HG02852 (cell line): ENCODE measurements around the gene FBXO27.
"Not testable (repeated sequence)": the region's sequence is repeated elsewhere in the genome, so short reads cannot be mapped to it uniquely, and the experiment has no call there.

Source experiments
- ATAC-seq: cut with Tn5 transposase; IDR thresholded peaks from one replicate; pipeline ENCODE4 v1.9.1; 2021; ENCODE audit warnings: mild to moderate bottlenecking, moderate library complexity; ENCODE audit not compliant: unreplicated experiment

Gene FBXO27, protein sequence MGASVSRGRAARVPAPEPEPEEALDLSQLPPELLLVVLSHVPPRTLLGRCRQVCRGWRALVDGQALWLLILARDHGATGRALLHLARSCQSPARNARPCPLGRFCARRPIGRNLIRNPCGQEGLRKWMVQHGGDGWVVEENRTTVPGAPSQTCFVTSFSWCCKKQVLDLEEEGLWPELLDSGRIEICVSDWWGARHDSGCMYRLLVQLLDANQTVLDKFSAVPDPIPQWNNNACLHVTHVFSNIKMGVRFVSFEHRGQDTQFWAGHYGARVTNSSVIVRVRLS

GRCh38 chr19:39032063-39032918 is at the start of gene FBXO27:
Gene FBXO27 (minus strand): TSS chr19:39032549. CDS start chr19:39032227, 322 bp downstream.
- ATAC-seq, result no peak

GRCh38 chr19:39080431-39080830 is 48.1 kb upstream of the FBXO27 start:
- no peak for ATAC-seq

DNA sequence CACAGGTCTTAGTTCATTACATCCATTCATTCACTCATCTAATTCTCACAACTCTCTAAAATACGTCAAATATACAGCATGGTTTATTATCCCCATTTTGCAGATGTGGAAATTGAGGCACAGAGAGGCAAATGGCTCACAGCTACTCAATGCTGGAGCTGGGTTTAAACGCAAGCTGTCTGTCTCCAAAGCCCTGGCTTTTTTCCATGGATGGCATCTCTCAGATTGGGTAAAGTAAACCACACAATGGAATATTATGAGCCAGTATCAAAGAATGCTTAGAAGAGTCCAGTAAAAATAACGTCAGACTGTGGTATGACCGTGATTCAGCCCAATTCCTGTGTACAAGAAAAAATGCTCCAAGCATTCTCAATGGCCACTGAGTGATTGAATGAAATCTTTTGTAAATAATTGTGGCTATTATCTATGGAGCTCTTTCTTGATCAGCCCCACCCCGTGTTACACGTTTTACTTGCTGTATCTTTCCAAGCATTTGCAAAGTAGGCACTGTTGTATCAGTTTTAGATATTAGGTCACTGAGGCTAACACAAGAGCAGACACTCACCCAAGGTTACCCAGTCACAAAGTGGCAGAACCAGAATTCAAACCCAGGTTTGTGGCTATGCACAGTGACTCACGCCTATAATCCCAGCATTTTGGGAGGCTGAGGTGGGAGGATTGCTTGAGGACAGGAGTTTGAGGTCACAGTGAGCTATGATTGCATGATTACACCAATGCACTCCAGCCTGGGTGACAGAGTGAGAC is 46.3 kb upstream of the FBXO27 start:
- ATAC-seq, result no peak

DNA sequence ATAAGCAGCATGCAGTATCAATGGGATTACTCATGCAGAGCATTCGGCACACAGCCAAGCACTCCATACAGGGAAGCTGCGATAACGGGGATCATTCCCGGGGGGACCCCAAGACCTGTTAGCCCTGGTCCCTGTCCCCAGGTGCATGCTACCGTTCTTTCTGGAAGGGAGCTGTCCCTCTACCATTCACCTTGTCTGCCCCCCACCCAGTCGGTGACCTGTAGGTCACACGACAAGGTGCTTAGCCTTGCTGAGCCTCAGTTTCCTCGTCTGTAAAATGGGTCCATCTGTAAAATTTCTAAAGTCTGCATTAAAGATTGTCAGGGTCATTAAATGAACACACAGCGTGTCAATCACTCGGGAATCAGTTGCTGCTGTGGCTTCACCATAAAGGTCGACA is 45.0 kb upstream of the FBXO27 start:
- ATAC-seq, result no peak

DNA sequence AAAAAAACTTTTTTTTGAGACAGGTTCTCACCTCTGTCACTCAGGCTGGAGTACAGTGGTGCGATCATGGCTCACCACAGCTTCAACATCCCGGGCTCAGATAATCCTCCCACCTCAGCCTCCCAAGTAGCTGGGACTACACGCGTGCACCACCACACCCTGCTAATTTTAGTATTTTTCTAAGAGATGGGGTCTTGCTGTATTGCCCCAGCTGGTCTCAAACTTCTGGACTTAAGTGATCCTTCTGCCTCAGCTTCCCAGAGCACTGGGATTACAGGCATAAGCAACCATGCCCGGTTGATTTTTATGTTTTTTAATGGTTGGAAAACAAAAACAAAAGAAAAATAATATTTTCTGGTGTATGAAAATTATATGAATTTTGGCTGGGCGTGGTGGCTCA is 42.6 kb upstream of the FBXO27 start:
- ATAC-seq, result no peak

- no peak for ATAC-seq
These were observed 41.9 kb upstream of the FBXO27 start for GRCh38 chr19:39074205-39074692.

GRCh38 chr19:39070888-39071287 is 38.5 kb upstream of the FBXO27 start:
- ATAC-seq, result no peak

GRCh38 chr19:39068259-39068658 is 35.9 kb upstream of the FBXO27 start:
- ATAC-seq, result not testable (repeated sequence)

- no peak for ATAC-seq
These were observed 34.8 kb upstream of the FBXO27 start for GRCh38 chr19:39067104-39067503.

DNA sequence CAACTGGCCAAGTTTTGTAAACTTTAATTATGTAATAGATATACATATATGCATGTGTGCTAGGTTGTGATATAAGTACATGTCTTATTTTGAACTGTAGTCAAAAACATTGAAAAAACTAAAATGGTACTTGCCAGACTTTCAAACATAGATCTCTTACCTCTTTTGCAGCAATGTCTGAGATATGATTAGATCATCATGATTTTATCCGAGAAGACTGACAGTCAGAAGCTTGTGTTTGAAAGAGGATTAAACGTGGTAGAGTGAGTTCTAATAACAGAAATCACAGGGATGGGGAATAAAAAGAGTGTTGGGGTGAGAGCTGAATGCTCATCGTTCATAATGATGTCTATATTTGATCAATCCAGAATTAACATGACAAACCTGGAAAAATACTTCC is 33.6 kb upstream of the FBXO27 start:
- no peak for ATAC-seq

DNA sequence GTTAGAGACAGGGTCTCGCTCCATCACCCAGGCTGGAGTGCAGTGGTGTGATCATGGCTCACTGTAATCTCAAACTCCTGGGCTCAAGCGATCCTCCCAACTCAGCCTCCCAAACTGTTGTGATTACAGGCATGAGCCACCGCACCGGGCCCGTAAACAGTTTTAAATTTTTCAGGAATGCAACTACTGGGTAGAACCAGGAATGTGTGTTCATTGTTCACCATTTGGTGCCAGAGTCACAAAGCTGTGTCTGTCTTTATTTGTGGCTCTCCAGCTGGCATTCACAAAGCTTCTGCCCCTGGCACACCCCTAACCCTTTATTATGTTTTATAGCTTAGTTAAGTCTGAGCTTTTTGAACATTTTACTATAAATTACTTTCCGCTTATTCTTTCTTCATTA is 32.1 kb upstream of the FBXO27 start:
- ATAC-seq, result no peak

- no peak for ATAC-seq
These were observed 27.8 kb upstream of the FBXO27 start for GRCh38 chr19:39060171-39060570.

GRCh38 chr19:39059302-39059701 is 27.0 kb upstream of the FBXO27 start:
- no peak for ATAC-seq

DNA sequence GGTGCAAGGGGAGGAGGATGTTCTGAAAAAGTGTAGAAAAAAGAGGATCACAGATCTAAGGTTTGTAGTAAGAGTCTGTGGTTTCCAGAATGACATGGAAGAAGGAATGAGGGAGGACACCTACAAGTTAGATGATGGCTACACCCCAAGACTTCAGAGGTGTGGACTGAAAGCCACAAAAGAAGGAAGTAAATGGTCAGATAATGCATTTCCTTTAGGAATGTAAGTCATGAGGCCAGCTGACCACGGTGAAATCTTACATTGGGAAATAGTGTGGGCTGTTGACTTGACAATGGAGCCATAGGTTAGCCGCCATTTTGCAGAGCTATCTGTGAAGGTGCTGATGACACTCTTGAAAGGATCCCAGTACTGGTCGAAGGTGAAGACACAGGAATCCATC is 25.3 kb upstream of the FBXO27 start:
- ATAC-seq, result no peak

GRCh38 chr19:39054091-39054470 is 21.7 kb upstream of the FBXO27 start:
- ATAC-seq, result no peak

DNA sequence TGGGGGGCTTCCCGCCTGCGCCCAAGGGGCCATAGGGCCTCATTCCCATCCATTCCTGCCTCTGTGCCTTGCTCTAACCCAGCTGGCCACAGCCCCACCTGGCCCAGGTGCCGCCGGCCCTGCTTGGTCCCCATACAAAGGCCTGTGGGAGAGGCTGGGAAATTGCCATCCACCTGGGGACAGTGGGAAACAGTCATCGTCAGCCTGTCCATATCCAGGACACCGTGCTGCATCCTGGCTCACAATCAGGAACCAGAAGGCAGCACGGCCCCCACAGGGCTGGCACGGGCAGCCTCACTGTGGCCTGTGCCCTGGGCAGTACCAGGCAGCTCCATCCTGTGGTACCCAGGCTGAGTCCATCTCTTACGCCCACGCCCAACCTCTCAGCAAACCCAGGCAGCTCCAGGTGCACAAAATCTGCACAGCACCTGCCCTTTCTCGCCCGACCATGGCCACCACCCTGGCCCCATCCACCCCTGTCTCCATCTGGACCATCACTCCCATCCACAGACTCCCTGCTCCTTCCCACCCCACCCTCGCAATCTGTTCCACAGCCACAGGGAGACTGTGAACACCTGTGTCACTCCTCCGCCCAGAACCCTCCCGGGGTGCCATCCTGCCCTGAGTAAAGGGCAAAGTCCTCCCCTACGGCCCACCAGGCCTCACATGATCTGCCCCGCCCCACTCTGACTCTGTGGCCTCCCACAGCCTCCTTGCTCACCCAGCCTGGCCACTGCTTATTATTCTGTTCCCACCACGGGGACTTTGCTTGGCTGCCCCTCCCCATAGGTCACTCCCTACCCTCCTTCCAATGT is 21.1 kb upstream of the FBXO27 start:
- no peak for ATAC-seq

DNA sequence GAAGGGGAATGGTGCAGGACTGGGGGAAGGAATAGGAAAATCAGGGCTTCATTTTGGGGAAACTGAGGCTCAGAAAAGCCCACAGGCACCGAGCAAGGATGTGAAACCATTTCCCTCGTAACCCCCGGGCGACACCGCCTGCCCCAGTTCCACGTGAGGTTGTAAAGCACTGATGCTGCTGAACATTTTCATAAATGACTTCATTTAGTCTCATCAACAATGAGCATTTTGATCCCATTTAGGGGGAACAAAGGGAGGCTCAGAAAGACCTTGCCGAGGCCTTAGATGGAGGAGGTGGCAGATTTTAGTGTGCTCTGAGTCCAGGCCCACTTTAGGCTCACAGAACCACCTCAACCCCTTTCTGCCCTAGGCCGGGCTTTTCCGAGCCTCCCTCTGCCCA is 20.5 kb upstream of the FBXO27 start:
- no peak for ATAC-seq

DNA sequence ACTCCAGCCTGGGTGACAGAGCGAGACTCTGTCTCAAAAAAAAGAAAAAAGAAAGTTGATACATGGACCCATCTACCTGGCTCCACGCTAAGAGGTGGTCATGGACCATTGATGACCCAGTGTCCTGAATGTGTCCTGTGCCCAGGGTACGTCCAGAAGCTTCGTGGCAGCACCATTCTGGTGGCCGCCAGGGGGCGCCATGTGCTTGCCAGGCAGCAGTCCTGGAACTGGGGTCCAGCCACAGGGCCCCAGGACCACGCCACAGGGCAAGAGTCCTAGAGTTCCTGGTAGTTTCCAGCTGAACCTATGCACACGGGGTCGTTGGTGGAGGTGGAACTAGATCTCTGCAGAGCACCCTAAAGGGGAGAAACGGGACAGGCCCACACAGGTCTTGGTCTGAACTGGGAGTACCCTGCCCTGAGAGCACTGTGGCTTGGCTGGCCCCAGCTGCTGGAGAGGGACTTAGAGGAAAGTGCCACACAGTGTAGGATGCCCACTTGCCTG is 19.9 kb upstream of the FBXO27 start:
- no peak for ATAC-seq

GRCh38 chr19:39047073-39047472 is 14.7 kb upstream of the FBXO27 start:
- no peak for ATAC-seq

- no peak for ATAC-seq
These were observed 13.9 kb upstream of the FBXO27 start for GRCh38 chr19:39046037-39046821.
